GM12864 (cell line): Measurements from ENCODE around the gene FAM53C.
A peak's percentile ranks its signal among the peaks of the same experiment; 100 is the strongest.

Experiments used
- DNase-seq: peaks from one replicate; pipeline ENCODE4 v3.0.0-alpha.2; 2011; ENCODE audit warnings: low read depth
- H3K4me3 ChIP-seq: 2 replicates; pipeline ENCODE4 v1.5.1; 2011; ENCODE audit warnings: mild to moderate bottlenecking, low read depth, low read length, control low read depth
- CTCF ChIP-seq: IDR thresholded peaks from 2 replicates; pipeline ENCODE4 v1.5.1; 2011; ENCODE audit warnings: low read depth, mild to moderate bottlenecking, moderate library complexity, low read length, control low read depth, inconsistent platforms; ENCODE audit errors: missing control alignments

The FAM53C gene

GRCh38 chr5:138354926-138355378 is 16.9 kb downstream of the FAM53C start:
- peak; percentile 1 for TF ChIP-seq CTCF
- peak overlapping the region; percentile 87 for H3K4me3 ChIP-seq

GRCh38 chr5:138359621-138360020 is 21.6 kb downstream of the FAM53C start:
- no peak overlapping the region for H3K4me3 ChIP-seq
- TF ChIP-seq CTCF: no peak
- DNase-seq: no peak

More at GRCh38 chr5:138354926-138355378, 16.9 kb downstream of the FAM53C start:
- peak; percentile 60 for DNase-seq

DNA sequence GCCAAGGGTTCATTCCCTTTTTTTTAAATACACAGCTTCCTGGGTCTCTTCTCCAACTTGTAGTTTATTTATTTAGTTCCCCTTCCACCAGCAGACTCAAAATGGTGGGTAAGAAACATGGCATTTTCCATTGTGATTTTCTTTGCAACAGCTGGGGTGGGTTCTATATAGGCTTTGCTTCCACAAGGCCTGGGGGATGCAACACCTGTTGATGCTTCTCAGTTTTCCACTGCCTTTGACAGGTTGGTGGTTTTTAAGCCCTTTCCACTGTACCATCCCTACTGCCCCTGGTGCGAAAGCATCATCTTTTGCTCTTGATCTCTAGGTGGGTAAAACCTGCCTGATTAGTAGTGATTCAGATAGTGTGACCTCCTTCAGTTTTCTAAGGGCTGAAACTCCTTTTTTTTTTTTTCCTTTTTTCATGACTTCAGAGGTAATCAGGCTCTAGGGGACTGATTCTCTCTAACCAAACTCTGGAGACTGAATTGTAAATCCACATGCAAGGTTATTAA is 22.9 kb downstream of the FAM53C start:
- DNase-seq: no peak
- TF ChIP-seq CTCF: no peak
- no peak overlapping the region for H3K4me3 ChIP-seq

- no peak for TF ChIP-seq CTCF
- no peak overlapping the region for H3K4me3 ChIP-seq
- no peak for DNase-seq
Measured at GRCh38 chr5:138364576-138364975, 26.5 kb downstream of the FAM53C start.

DNA sequence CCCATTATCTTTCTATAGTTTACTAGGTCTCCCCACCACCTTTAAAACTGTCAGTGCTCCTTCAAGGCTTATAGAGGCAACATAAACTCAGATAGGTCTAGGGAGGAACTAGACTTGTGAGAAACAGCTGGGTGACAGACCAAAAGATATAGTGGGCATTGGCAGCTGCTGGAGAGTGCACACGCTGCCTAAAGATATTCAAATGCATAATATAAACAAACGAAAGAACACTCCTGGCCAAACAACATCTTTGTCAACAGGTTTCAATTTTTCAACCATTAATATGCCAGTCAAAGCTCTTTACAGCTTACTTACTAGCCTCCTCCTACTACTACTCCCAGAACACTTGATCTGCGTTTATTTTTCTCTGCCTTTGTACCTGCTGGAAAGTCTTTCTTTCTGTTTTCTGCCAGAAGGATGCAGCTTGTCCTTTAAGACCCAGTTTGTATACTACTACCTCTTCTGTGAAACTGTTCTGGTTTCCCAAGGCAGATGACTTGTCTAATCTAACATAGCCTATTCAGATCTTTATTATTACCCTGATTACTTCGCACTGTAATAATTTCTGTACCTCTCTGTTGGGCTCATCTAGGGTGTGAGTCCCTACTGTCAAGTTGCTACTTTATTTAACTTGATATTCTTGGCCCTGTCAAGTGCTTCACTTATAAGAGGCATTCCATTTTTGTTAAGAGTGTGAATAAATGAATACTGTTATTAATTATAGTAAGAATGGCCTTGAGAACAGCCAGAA is 28.7 kb downstream of the FAM53C start:
- no peak for DNase-seq

GRCh38 chr5:138369261-138369660 is 31.2 kb downstream of the FAM53C start:
- H3K4me3 ChIP-seq: no peak overlapping the region
- TF ChIP-seq CTCF: no peak
- DNase-seq: no peak

More for the DNA sequence above, 28.7 kb downstream of the FAM53C start:
- H3K4me3 ChIP-seq: no peak overlapping the region
- no peak for TF ChIP-seq CTCF

- DNase-seq: no peak
- no peak for TF ChIP-seq CTCF
- H3K4me3 ChIP-seq: no peak overlapping the region
Measured at GRCh38 chr5:138369706-138370105, 31.6 kb downstream of the FAM53C start.
